ENCODE results near the gene FLT3. TPM values are rescaled to one million over a fixed set of nuclear protein-coding genes. Genes with fewer than 3 reads are reported as not detected.

Gene FLT3
- total and polyA plus RNA-seq, 11 donors = 0.09 to 0.48 (median 0.21) TPM; not detected in 2

DNA sequence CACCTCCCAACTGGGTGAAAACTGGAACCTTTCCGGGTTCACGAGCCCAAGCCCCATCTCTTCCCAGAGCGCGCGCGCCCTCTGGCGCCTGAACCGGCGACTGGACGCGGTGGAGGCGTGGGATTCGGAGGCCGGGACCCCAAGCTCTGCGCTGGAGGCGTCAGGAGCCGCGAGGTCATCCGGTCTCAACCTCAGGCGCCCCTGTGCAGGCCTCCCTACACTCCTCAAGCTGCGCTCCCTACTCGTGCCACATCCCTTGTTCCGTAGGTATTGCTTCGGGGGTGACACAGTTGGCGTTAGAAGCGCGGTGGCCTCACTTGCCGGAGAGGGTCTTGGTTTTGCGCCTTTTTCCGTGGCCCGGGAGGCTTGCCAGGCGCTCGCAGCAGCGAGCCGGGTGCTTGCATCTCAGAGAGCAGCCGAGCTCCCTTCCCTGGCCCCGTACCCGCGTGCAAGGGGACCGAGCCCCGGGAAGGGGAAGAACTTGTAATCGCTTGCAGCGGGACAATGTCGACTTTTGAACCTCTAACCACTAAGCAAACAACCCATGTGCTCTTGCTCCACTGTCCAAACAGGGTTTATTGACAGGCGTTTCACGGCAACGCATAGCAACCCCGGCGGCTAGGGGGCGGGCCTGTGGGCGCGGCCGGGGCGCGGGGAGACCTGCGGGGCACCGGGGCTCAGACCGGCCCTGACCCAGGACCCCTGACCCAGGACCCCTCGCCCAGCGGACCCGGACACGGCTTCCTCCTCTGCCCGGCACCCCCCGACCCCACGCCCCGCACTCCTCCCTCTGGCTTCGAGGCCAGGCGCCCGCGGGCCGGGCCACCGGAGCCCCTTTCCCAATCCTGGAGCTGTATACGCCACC is 139.8 kb downstream of the FLT3 start:
- H3K27ac ChIP-seq = no peak overlapping the region
- DNase-seq (no peak), ATAC-seq (peak in 3 of 4 donors; percentile 49 to 74 (median 56))
- intact Hi-C loops (cut with DNase I) = no loop called here
- WGBS, 4 donors = 1 to 2% (median 1%) methylated on average over 46 to 73 of the region's 73 CpGs
- peaks cover 0 to 18% (median 12%) of the 10 kb centered on the region in 12 donors for H3K4me1 ChIP-seq
- no peak for TF ChIP-seq POLR2A (IDR thresholded peaks at IDR 0.05)
- TF ChIP-seq, protein P1, sequence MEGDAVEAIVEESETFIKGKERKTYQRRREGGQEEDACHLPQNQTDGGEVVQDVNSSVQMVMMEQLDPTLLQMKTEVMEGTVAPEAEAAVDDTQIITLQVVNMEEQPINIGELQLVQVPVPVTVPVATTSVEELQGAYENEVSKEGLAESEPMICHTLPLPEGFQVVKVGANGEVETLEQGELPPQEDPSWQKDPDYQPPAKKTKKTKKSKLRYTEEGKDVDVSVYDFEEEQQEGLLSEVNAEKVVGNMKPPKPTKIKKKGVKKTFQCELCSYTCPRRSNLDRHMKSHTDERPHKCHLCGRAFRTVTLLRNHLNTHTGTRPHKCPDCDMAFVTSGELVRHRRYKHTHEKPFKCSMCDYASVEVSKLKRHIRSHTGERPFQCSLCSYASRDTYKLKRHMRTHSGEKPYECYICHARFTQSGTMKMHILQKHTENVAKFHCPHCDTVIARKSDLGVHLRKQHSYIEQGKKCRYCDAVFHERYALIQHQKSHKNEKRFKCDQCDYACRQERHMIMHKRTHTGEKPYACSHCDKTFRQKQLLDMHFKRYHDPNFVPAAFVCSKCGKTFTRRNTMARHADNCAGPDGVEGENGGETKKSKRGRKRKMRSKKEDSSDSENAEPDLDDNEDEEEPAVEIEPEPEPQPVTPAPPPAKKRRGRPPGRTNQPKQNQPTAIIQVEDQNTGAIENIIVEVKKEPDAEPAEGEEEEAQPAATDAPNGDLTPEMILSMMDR (IDR thresholded peaks at IDR 0.05) = peak in 9 of 12 donors; percentile 10 to 48 (median 43)
- peak overlapping the region in 11 of 12 donors; percentile 8 to 44 (median 33) for H3K4me3 ChIP-seq
- H3K27me3 ChIP-seq = peaks cover 58 to 100% (median 94%) of the 10 kb centered on the region in 9 donors
- H3K36me3 ChIP-seq = no peaks in the 10 kb centered on the region
- no peaks in the 10 kb centered on the region for H3K9me3 ChIP-seq

DNA sequence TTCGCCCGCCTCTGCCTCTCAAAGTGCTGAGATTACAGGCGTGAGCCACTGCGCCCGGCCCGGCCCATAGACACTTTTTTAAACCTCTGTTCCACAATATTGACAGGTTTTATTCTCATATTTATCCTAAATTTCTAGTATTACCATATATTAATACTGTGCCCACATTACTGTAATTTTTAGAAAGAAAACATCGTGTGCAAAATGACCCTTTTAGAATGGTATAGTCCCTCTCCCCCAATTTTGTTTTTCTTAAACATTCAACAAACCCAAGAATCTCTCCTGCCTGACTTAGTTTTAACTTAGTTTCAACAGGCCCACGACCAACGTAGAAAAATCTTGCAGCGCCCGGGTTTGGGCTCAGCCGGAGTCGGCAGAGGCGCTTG is 140.4 kb downstream of the FLT3 start:
- Histone ChIP-seq H3K4me1 (peaks cover 0 to 18% (median 12%) of the 10 kb centered on the region in 12 donors), H3K27ac (no peak overlapping the region), H3K36me3 (no peaks in the 10 kb centered on the region), H3K4me3 (peak overlapping the region in 9 of 12 donors; percentile 8 to 44 (median 36)), H3K27me3 (peaks cover 56 to 100% (median 94%) of the 10 kb centered on the region in 9 donors), H3K9me3 (no peaks in the 10 kb centered on the region)
- no peak for ATAC-seq
- intact Hi-C loops (cut with DNase I) = loop anchor here in 4 of 10 donors (10.0 kb wide), 1 partner anchor 125 kb away; no protein-coding TSS in a partner anchor
- WGBS, 4 donors = 5 to 14% (median 8%) methylated on average over 14 of the region's 14 CpGs
- DNase-seq = no peak
- no peak for TF ChIP-seq POLR2A (IDR thresholded peaks at IDR 0.05)
- TF ChIP-seq, protein P1 (IDR thresholded peaks at IDR 0.05) = no peak

DNA sequence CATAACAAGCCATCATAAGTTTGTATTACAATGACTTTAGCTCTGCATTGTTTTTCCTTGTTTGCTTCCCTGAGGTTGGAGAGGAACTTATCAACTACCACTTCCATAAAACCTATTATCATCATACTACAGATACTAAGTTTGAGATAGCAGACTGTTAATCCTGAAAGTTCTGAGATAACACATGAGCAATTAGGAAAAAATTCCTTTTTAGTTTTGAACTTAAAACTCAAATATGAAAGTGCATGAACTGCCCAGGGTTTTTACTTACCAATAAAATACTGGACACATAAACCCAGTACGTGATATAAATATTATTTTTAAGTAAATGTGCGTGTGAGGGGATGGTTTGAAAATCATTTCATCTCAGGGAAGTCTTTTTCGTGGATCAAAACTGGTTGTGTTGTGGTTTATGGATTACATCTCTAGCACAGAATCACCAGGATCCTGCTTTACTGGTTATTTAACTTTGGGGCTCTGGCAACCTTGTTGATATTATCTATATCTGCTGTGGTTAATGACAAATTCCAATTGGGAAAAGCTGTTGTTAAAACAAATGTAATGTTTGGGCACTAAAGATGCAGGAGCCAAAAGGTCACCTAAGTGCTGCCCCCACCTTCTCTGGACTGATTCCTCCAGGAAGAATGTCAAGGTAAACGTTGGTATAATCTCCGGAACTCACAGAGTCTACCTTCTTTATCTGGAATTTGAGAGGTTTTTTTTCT is 143.6 kb downstream of the FLT3 start:
- H3K9me3 ChIP-seq = no peaks in the 10 kb centered on the region
- no peak overlapping the region for H3K4me3 ChIP-seq
- peaks cover 0 to 33% (median 27%) of the 10 kb centered on the region in 12 donors for H3K4me1 ChIP-seq
- no peak overlapping the region for H3K27ac ChIP-seq
- intact Hi-C loops (cut with DNase I) = loop anchor here in 4 of 10 donors (10.0 kb wide), 1 partner anchor 122 kb away; no protein-coding TSS in a partner anchor
- TF ChIP-seq, protein P1 (IDR thresholded peaks at IDR 0.05) = no peak
- H3K27me3 ChIP-seq = peaks cover 62 to 100% (median 92%) of the 10 kb centered on the region in 9 donors
- no peaks in the 10 kb centered on the region for H3K36me3 ChIP-seq
- ATAC-seq (no peak), DNase-seq (no peak)
- 15 to 27% (median 21%) methylated on average over 5 of the region's 5 CpGs for WGBS, 4 donors

Measured in heart left ventricle (tissue), 16 donors.